SU-DHL-6 (cell line): ENCODE data around the gene ADGRF5.
"Not testable (repeated sequence)": the region's sequence is repeated elsewhere in the genome, so short reads cannot be mapped to it uniquely, and the experiment has no call there.

ENCODE experiments used
- H2AFZ ChIP-seq: fragments of 200-600 bp; sonication (generic); 2 replicates; pipeline ENCODE4 v1.6.1; 2014; ENCODE audit warnings: low read depth, mild to moderate bottlenecking, moderate library complexity, mixed read lengths, antibody characterized with exemption, low read length; ENCODE audit not compliant: severe bottlenecking
- H3F3A ChIP-seq: fragments of 200-600 bp; shearing (Covaris generic); 2 replicates; pipeline ENCODE4 v1.6.0; 2016; ENCODE audit warnings: antibody characterized with exemption, mild to moderate bottlenecking; ENCODE audit not compliant: insufficient read depth
- H3K27ac ChIP-seq: fragments of 200-600 bp; sonication (generic); 2 replicates; pipeline ENCODE4 v1.5.1; 2016; ENCODE audit warnings: low read depth, mild to moderate bottlenecking, low read length, moderate library complexity, mixed read lengths
- H3K27me3 ChIP-seq: fragments of 200-600 bp; sonication (generic), shearing (Covaris generic); 2 replicates; pipeline ENCODE4 v1.6.0; 2014; ENCODE audit warnings: mild to moderate bottlenecking, low read length
- H3K36me3 ChIP-seq: fragments of 200-600 bp; sonication (generic); 2 replicates; pipeline ENCODE4 v1.6.1; 2014; ENCODE audit warnings: mild to moderate bottlenecking, low read length, mixed read lengths
- H3K4me2 ChIP-seq: fragments of 300-600, 200-600 bp; shearing (Covaris generic), sonication (generic); 2 replicates; pipeline ENCODE4 v1.6.0; 2014; ENCODE audit warnings: low read length, low read depth, mild to moderate bottlenecking; ENCODE audit not compliant: poor library complexity, severe bottlenecking
- H3K4me3 ChIP-seq: fragments of 200-600 bp; sonication (generic); 2 replicates; pipeline ENCODE4 v1.5.1; 2014; ENCODE audit warnings: antibody characterized with exemption, low read length, mild to moderate bottlenecking, mixed read lengths; ENCODE audit not compliant: insufficient read depth, poor library complexity, severe bottlenecking
- H3K79me2 ChIP-seq: fragments of 200-600 bp; sonication (generic); 2 replicates; pipeline ENCODE4 v1.6.1; 2014; ENCODE audit warnings: mild to moderate bottlenecking, low read length, moderate library complexity; ENCODE audit not compliant: insufficient read depth
- H3K9ac ChIP-seq: fragments of 200-600 bp; sonication (generic); 2 replicates; pipeline ENCODE4 v1.7.0; 2014; ENCODE audit warnings: mild to moderate bottlenecking, low read length
- H3K9me2 ChIP-seq: fragments of 200-600 bp; sonication (generic); replicated peaks from 2 replicates; pipeline ENCODE4 v1.6.1; 2014; ENCODE audit warnings: low read length; ENCODE audit not compliant: insufficient read depth
- H3K9me3 ChIP-seq: fragments of 200-600 bp; sonication (generic); 2 replicates; pipeline ENCODE4 v1.6.1; 2014; ENCODE audit warnings: low read length, mixed read lengths; ENCODE audit not compliant: insufficient read depth
- H4K20me1 ChIP-seq: fragments of 200-600 bp; sonication (generic); 2 replicates; pipeline ENCODE4 v1.6.1; 2014; ENCODE audit warnings: low read depth, mild to moderate bottlenecking, antibody characterized with exemption, low read length, moderate library complexity, mixed read lengths
- CTCF ChIP-seq: fragments of 200-600 bp; sonication (generic); IDR thresholded peaks from one replicate; pipeline ENCODE4 v1.5.1; 2017; ENCODE audit warnings: antibody characterized with exemption, mild to moderate bottlenecking, low read length, moderate library complexity; ENCODE audit not compliant: insufficient read depth, poor library complexity, severe bottlenecking
- EZH2phosphoT487 ChIP-seq: fragments of 200-600 bp; sonication (generic), shearing (Covaris generic); conservative IDR thresholded peaks from 2 replicates; pipeline ENCODE4 v1.6.1; 2018; ENCODE audit warnings: mild to moderate bottlenecking, antibody characterized with exemption, low read length, moderate library complexity, mixed read lengths

ADGRF5 gene

GRCh38 chr6:46855966-46856365, 65.8 kb downstream of the ADGRF5 start:
- not testable (repeated sequence) for H3K9ac ChIP-seq, H3K27ac ChIP-seq, H2AFZ ChIP-seq, H3K9me3 ChIP-seq, H3K4me3 ChIP-seq, H4K20me1 ChIP-seq, H3K9me2 ChIP-seq, H3K36me3 ChIP-seq, H3F3A ChIP-seq, H3K79me2 ChIP-seq, H3K27me3 ChIP-seq, H3K4me2 ChIP-seq
- peak; percentile 76 for TF ChIP-seq CTCF

GRCh38 chr6:46851576-46851975, 70.2 kb downstream of the ADGRF5 start:
- H3K27me3 ChIP-seq, H3K9me3 ChIP-seq, H4K20me1 ChIP-seq, H3K9me2 ChIP-seq, H3K36me3 ChIP-seq, H3K4me3 ChIP-seq, H3K79me2 ChIP-seq, H2AFZ ChIP-seq, H3K4me2 ChIP-seq, H3K9ac ChIP-seq, H3F3A ChIP-seq, H3K27ac ChIP-seq: not testable (repeated sequence)

GRCh38 chr6:46850792-46851191, 70.9 kb downstream of the ADGRF5 start:
- Histone ChIP-seq H3K27me3 (no peaks in the 10 kb centered on the region), H4K20me1 (no peaks in the 10 kb centered on the region), H2AFZ (no peak overlapping the region), H3K4me2 (no peak overlapping the region), H3K79me2 (no peaks in the 10 kb centered on the region), H3K36me3 (no peaks in the 10 kb centered on the region), H3K27ac (no peak overlapping the region), H3K9ac (no peak overlapping the region), H3F3A (no peaks in the 10 kb centered on the region), H3K9me2 (no peaks in the 10 kb centered on the region), H3K4me3 (no peak overlapping the region), H3K9me3 (no peaks in the 10 kb centered on the region)
- TF ChIP-seq EZH2phosphoT487 = no peak
- TF ChIP-seq CTCF = no peak

GRCh38 chr6:46849361-46849690, 72.4 kb downstream of the ADGRF5 start:
- no peaks in the 10 kb centered on the region for H3K9me2 ChIP-seq
- no peaks in the 10 kb centered on the region for H3F3A ChIP-seq
- no peak overlapping the region for H2AFZ ChIP-seq
- peaks cover 6% of the 10 kb centered on the region; the same call in 1 of the 2 replicates for H3K9me3 ChIP-seq
- no peak overlapping the region for H3K27ac ChIP-seq
- no peak for TF ChIP-seq CTCF
- no peak for TF ChIP-seq EZH2phosphoT487
- H3K9ac ChIP-seq = no peak overlapping the region
- no peaks in the 10 kb centered on the region for H3K27me3 ChIP-seq
- H4K20me1 ChIP-seq = no peaks in the 10 kb centered on the region
- H3K4me3 ChIP-seq = no peak overlapping the region
- no peak overlapping the region for H3K4me2 ChIP-seq
- H3K79me2 ChIP-seq = no peaks in the 10 kb centered on the region
- H3K36me3 ChIP-seq = no peaks in the 10 kb centered on the region
